IMR-90 (cell line): ENCODE results near the gene TRPC6. TPM values are rescaled to one million over a fixed set of nuclear protein-coding genes. Genes with fewer than 3 reads are reported as not detected.

Experiments used
- ATAC-seq: fragments of 200-7000 bp; cut with Tn5 transposase; 2 replicates; pipeline ENCODE4 v1.9.1; 2020; ENCODE audit warnings: low read depth, mild to moderate bottlenecking, moderate library complexity
- BruUV-seq: library from RNA; stranded (reverse); fragments of 400-500 nt; replicated peaks from 2 replicates; lab custom pipeline; 2021; lab: Mats Ljungman, UMichigan
- CTCF ChIA-PET: fragments of 300-600 bp; formaldehyde crosslinking; extraction: SDS; loops from one replicate; lab custom pipeline; 2021; ENCODE audit warnings: antibody characterized with exemption; lab: Yijun Ruan, JAX
- POLR2A ChIA-PET: fragments of 300-600 bp; sonication (Branson Sonifier 250); formaldehyde crosslinking; loops from one replicate; lab custom pipeline; 2022; ENCODE audit warnings: antibody characterized with exemption; ENCODE audit not compliant: unreplicated experiment; lab: Charles Lee
- DNase-seq: peaks from one replicate; pipeline ENCODE4 v3.0.0; 2013
- H2AFZ ChIP-seq: replicated peaks from 2 replicates; pipeline ENCODE3; 2013; ENCODE audit warnings: low read length, mild to moderate bottlenecking; ENCODE audit not compliant: poor library complexity
- H2AK5ac ChIP-seq: 2 replicates; pipeline ENCODE4 v1.6.1; 2013; ENCODE audit warnings: low read depth, low read length, inconsistent platforms
- H2AK9ac ChIP-seq: replicated peaks from 2 replicates; pipeline ENCODE3; 2013; ENCODE audit warnings: mild to moderate bottlenecking, low read depth, low read length, moderate library complexity; ENCODE audit not compliant: poor library complexity
- H2BK120ac ChIP-seq: 2 replicates; pipeline ENCODE4 v1.6.1; 2013; ENCODE audit warnings: low read depth, low read length, inconsistent platforms
- H2BK15ac ChIP-seq: 3 replicates; pipeline ENCODE4 v1.6.1; 2013; ENCODE audit warnings: low read depth, low read length, inconsistent platforms
- H2BK20ac ChIP-seq: 2 replicates; pipeline ENCODE4 v1.6.1; 2013; ENCODE audit warnings: low read depth, mild to moderate bottlenecking, inconsistent platforms, low read length, moderate library complexity
- H2BK5ac ChIP-seq: 2 replicates; pipeline ENCODE4 v1.6.1; 2013; ENCODE audit warnings: mild to moderate bottlenecking, low read depth, low read length, inconsistent platforms; ENCODE audit not compliant: poor library complexity, severe bottlenecking
- H3K14ac ChIP-seq: replicated peaks from 2 replicates; pipeline ENCODE4 v1.6.1; 2013; ENCODE audit warnings: low read depth, low read length, inconsistent platforms
- H3K18ac ChIP-seq: 2 replicates; pipeline ENCODE4 v1.6.1; 2013; ENCODE audit warnings: low read depth, low read length, control low read depth
- H3K23ac ChIP-seq: 2 replicates; pipeline ENCODE4 v1.6.1; 2013; ENCODE audit warnings: low read depth, low read length, inconsistent platforms
- H3K27ac ChIP-seq: 2 replicates; pipeline ENCODE4 v1.5.1; 2013; ENCODE audit warnings: mild to moderate bottlenecking, control low read depth, low read length; ENCODE audit not compliant: insufficient read depth
- H3K27me3 ChIP-seq: 2 replicates; pipeline ENCODE4 v1.6.1; 2013; ENCODE audit warnings: low read length; ENCODE audit not compliant: control insufficient read depth, insufficient read depth
- H3K36me3 ChIP-seq: 2 replicates; pipeline ENCODE4 v1.6.1; 2013; ENCODE audit warnings: low read length, mixed read lengths; ENCODE audit not compliant: control insufficient read depth, insufficient read depth
- H3K4ac ChIP-seq: 2 replicates; pipeline ENCODE4 v1.6.1; 2013; ENCODE audit warnings: low read depth, low read length, inconsistent platforms
- H3K4me1 ChIP-seq: 2 replicates; pipeline ENCODE4 v1.6.1; 2013; ENCODE audit warnings: low read length, mixed read lengths; ENCODE audit not compliant: control insufficient read depth, insufficient read depth
- H3K4me2 ChIP-seq: 2 replicates; pipeline ENCODE4 v1.6.1; 2013; ENCODE audit warnings: low read depth, mild to moderate bottlenecking, control low read depth, low read length, moderate library complexity
- H3K4me3 ChIP-seq: 2 replicates; pipeline ENCODE4 v1.5.1; 2013; ENCODE audit warnings: low read depth, mild to moderate bottlenecking, control low read depth, low read length, moderate library complexity; ENCODE audit not compliant: insufficient read depth
- H3K56ac ChIP-seq: 2 replicates; pipeline ENCODE4 v1.6.1; 2013; ENCODE audit warnings: low read length, inconsistent platforms; ENCODE audit not compliant: insufficient read depth; ENCODE audit errors: extremely low read depth
- H3K79me1 ChIP-seq, 2 experiments: 2 replicates each; pipeline ENCODE4 v1.6.1; 2013; ENCODE audit warnings: low read length in 2 of 2, inconsistent platforms in 1 of 2, low read depth in 1 of 2
- H3K9ac ChIP-seq: 2 replicates; pipeline ENCODE4 v1.6.1; 2013; ENCODE audit warnings: low read depth, low read length, control low read depth
- H3K9me1 ChIP-seq: 2 replicates; pipeline ENCODE4 v1.6.1; 2013; ENCODE audit warnings: low read length, inconsistent platforms; ENCODE audit not compliant: insufficient read depth
- H3K9me3 ChIP-seq: 2 replicates; pipeline ENCODE4 v1.6.1; 2013; ENCODE audit warnings: low read length; ENCODE audit not compliant: control insufficient read depth, insufficient read depth
- H4K20me1 ChIP-seq: 2 replicates; pipeline ENCODE4 v1.6.1; 2013; ENCODE audit warnings: low read length, inconsistent platforms; ENCODE audit not compliant: insufficient read depth
- H4K5ac ChIP-seq: 2 replicates; pipeline ENCODE4 v1.6.1; 2013; ENCODE audit warnings: mild to moderate bottlenecking, low read depth, low read length, control low read depth
- H4K8ac ChIP-seq, 2 experiments: 2 replicates each; pipeline ENCODE4 v1.6.1; 2013; ENCODE audit warnings: low read depth in 2 of 2, low read length in 2 of 2, control low read depth in 1 of 2, inconsistent platforms in 1 of 2
- H4K91ac ChIP-seq: 2 replicates; pipeline ENCODE4 v1.6.1; 2013; ENCODE audit warnings: low read depth, low read length, inconsistent platforms; ENCODE audit not compliant: insufficient read depth
- BHLHE40 ChIP-seq: fragments of 150-350 bp; IDR thresholded peaks from 2 replicates; pipeline ENCODE4 v1.6.1; 2016; ENCODE audit warnings: mild to moderate bottlenecking, low read depth, low read length
- CEBPB ChIP-seq: IDR thresholded peaks from 2 replicates; pipeline ENCODE4 v1.6.1; 2012; ENCODE audit warnings: low read depth, low read length, improper control_type of control experiment
- CHD1 ChIP-seq: IDR thresholded peaks from 2 replicates; pipeline ENCODE4 v1.6.1; 2012; ENCODE audit warnings: low read depth, low read length, improper control_type of control experiment
- FOS ChIP-seq: fragments of 150-350 bp; IDR thresholded peaks from 2 replicates; pipeline ENCODE4 v1.6.1; 2016; ENCODE audit warnings: low read depth, low read length
- MAFK ChIP-seq: IDR thresholded peaks from 2 replicates; pipeline ENCODE4 v1.6.1; 2012; ENCODE audit warnings: low read depth, low read length, improper control_type of control experiment
- MAZ ChIP-seq: IDR thresholded peaks from 2 replicates; pipeline ENCODE4 v1.6.1; 2012; ENCODE audit warnings: low read depth, mild to moderate bottlenecking, low read length, improper control_type of control experiment, moderate library complexity, borderline replicate concordance
- MXI1 ChIP-seq: IDR thresholded peaks from 2 replicates; pipeline ENCODE4 v1.6.1; 2012; ENCODE audit warnings: low read depth, mild to moderate bottlenecking, low read length, moderate library complexity, borderline replicate concordance
- NFE2L2 ChIP-seq: fragments of 150-350 bp; IDR thresholded peaks from 2 replicates; pipeline ENCODE4 v1.6.1; 2016; ENCODE audit warnings: low read depth, mild to moderate bottlenecking, low read length
- POLR2A ChIP-seq: IDR thresholded peaks from 2 replicates; pipeline ENCODE4 v1.6.1; 2012; ENCODE audit warnings: mild to moderate bottlenecking, low read depth, low read length
- RAD21 ChIP-seq: IDR thresholded peaks from 2 replicates; pipeline ENCODE4 v1.6.1; 2012; ENCODE audit warnings: low read length, improper control_type of control experiment
- RCOR1 ChIP-seq: IDR thresholded peaks from 2 replicates; pipeline ENCODE4 v1.6.1; 2012; ENCODE audit warnings: mild to moderate bottlenecking, low read length, improper control_type of control experiment; ENCODE audit not compliant: insufficient replicate concordance
- RFX5 ChIP-seq: IDR thresholded peaks from 2 replicates; pipeline ENCODE4 v1.8.0; 2012; ENCODE audit warnings: low read depth, mild to moderate bottlenecking, low read length, moderate library complexity
- SMC3 ChIP-seq: fragments of 150-350 bp; IDR thresholded peaks from 2 replicates; pipeline ENCODE4 v1.6.1; 2016; ENCODE audit warnings: low read depth, mild to moderate bottlenecking, antibody characterized with exemption, low read length, moderate library complexity
- USF2 ChIP-seq: fragments of 150-350 bp; IDR thresholded peaks from 2 replicates; pipeline ENCODE4 v1.6.1; 2017; ENCODE audit warnings: mild to moderate bottlenecking, antibody characterized with exemption, low read length, low read depth
- WGBS, 2 experiments: methylation state at CpG; one replicate each; pipeline versions ENCODE4 v1.1.5 to v1.1.7; 2013; ENCODE audit warnings: missing lambda C conversion rate in 2 of 2; ENCODE audit not compliant: insufficient read length in 1 of 2; ENCODE audit errors: extremely low coverage in 2 of 2; 5-methylcytosine and 5-hydroxymethylcytosine counted together
- dilution Hi-C: fragments of 300-500 bp; cut with HindIII; formaldehyde crosslinking; loops from one replicate; pipeline ENCODE4 v1.14.3; 2018; ENCODE audit warnings: low sequenced_read_pairs; ENCODE audit not compliant: unreplicated experiment
- in situ Hi-C: fragments of 300-500 bp; cut with MboI; formaldehyde crosslinking; loops from 3 replicates; pipeline ENCODE4 v1.14.3; 2019; ENCODE audit warnings: low sequenced_read_pairs, inconsistent platforms, mixed read lengths
- intact Hi-C: fragments of 100-400 bp; cut with micrococcal nuclease; formaldehyde crosslinking; loops from 2 replicates; pipeline ENCODE4 v1.10.0; 2022
- polyA plus RNA-seq, 3 experiments: library from polyadenylated mRNA; depleted of rRNA; stranded (reverse); fragments of >200 nt; gene quantifications; 2 replicates each; pipeline ENCODE4 v1.2.3, GENCODE V29; 2012; ENCODE audit warnings: low replicate concordance in 1 of 3
- total RNA-seq: library from RNA; depleted of rRNA; stranded (reverse); fragments of >200 nt; gene quantifications from 2 replicates; pipeline ENCODE4 v1.2.3, GENCODE V29; 2012
- TF ChIP-seq, protein P1 (sequence below): conservative IDR thresholded peaks from 2 replicates; pipeline ENCODE4 v1.5.1; 2012; ENCODE audit warnings: mild to moderate bottlenecking, low read depth, low read length, improper control_type of control experiment
- TF ChIP-seq, protein P2 (sequence below): fragments of 150-350 bp; IDR thresholded peaks from 2 replicates; pipeline ENCODE4 v1.6.1; 2016; ENCODE audit warnings: low read depth, mild to moderate bottlenecking, low read length, moderate library complexity, borderline replicate concordance

TRPC6 gene
- total and polyA plus RNA-seq, 2 of the 4 experiments (the other 2 are of a cell fraction): 0.99 to 2.3 TPM

- dilution Hi-C loops: no loop called here
- Histone ChIP-seq H3K79me1 (no peaks in the 10 kb centered on the region), H3K27me3 (no peaks in the 10 kb centered on the region), H2AK5ac (no peak overlapping the region), H2AFZ (no peak overlapping the region), H3K9me1 (peaks cover 6% of the 10 kb centered on the region; the same call in 1 of the 2 replicates), H3K14ac (no peak overlapping the region), H4K91ac (no peak overlapping the region), H2BK15ac (no peak overlapping the region), H3K27ac (no peak overlapping the region), H3K36me3 (no peaks in the 10 kb centered on the region), H4K8ac (no peak overlapping the region), H2BK20ac (no peak overlapping the region), H3K23ac (no peak overlapping the region), H2AK9ac (no peak overlapping the region), H4K20me1 (no peaks in the 10 kb centered on the region), H3K9ac (no peak overlapping the region), H3K18ac (no peak overlapping the region), H2BK5ac (no peak overlapping the region), H3K9me3 (no peaks in the 10 kb centered on the region), H3K4me1 (peaks cover 7% of the 10 kb centered on the region), H3K4ac (no peak overlapping the region), H3K4me2 (no peak overlapping the region), H3K4me3 (no peak overlapping the region), H3K56ac (no peak overlapping the region), H4K5ac (no peak overlapping the region), H2BK120ac (no peak overlapping the region)
- ATAC-seq (no peak), DNase-seq (no peak)
- in situ Hi-C loops: loop anchor here (25.0 kb wide), 1 partner anchor 1054 kb away; no protein-coding TSS in a partner anchor
- WGBS, 2 experiments: no CpG with 5 or more reads among the region's 4 CpGs
- BruUV-seq: no TSS peak
- TF ChIP-seq BHLHE40: no peak
- TF ChIP-seq MXI1: no peak
- TF ChIP-seq RFX5: no peak
- TF ChIP-seq CHD1: no peak
- TF ChIP-seq NFE2L2: no peak
- no peak for TF ChIP-seq CEBPB
- no peak for TF ChIP-seq SMC3
- no peak for TF ChIP-seq RAD21
- no peak for TF ChIP-seq FOS
- TF ChIP-seq RCOR1: no peak
- TF ChIP-seq MAFK: no peak
- TF ChIP-seq USF2: no peak
- TF ChIP-seq, protein P1, sequence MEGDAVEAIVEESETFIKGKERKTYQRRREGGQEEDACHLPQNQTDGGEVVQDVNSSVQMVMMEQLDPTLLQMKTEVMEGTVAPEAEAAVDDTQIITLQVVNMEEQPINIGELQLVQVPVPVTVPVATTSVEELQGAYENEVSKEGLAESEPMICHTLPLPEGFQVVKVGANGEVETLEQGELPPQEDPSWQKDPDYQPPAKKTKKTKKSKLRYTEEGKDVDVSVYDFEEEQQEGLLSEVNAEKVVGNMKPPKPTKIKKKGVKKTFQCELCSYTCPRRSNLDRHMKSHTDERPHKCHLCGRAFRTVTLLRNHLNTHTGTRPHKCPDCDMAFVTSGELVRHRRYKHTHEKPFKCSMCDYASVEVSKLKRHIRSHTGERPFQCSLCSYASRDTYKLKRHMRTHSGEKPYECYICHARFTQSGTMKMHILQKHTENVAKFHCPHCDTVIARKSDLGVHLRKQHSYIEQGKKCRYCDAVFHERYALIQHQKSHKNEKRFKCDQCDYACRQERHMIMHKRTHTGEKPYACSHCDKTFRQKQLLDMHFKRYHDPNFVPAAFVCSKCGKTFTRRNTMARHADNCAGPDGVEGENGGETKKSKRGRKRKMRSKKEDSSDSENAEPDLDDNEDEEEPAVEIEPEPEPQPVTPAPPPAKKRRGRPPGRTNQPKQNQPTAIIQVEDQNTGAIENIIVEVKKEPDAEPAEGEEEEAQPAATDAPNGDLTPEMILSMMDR: no peak
- TF ChIP-seq MAZ: no peak
- no peak for TF ChIP-seq POLR2A
- TF ChIP-seq, protein P2, sequence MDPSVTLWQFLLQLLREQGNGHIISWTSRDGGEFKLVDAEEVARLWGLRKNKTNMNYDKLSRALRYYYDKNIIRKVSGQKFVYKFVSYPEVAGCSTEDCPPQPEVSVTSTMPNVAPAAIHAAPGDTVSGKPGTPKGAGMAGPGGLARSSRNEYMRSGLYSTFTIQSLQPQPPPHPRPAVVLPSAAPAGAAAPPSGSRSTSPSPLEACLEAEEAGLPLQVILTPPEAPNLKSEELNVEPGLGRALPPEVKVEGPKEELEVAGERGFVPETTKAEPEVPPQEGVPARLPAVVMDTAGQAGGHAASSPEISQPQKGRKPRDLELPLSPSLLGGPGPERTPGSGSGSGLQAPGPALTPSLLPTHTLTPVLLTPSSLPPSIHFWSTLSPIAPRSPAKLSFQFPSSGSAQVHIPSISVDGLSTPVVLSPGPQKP: no peak
- intact Hi-C loops: loop anchor here (5.0 kb wide), 1 partner anchor 574 kb away; no protein-coding TSS in a partner anchor
- CTCF ChIA-PET: interaction anchor here (0.5 to 1.0 kb wide), 2 partner anchors 416 to 920 kb away, joined by 3 read pairs; no protein-coding TSS in a partner anchor
- POLR2A ChIA-PET: no interaction called here
These were observed 150.7 kb downstream of the TRPC6 start for GRCh38 chr11:101433151-101433550.
